Posterior vena cava (tissue), 2 donors: ENCODE measurements around the gene CABP2. TPM values are rescaled to one million over a fixed set of nuclear protein-coding genes. Genes with fewer than 3 reads are reported as not detected.
"Not testable (repeated sequence)": the region's sequence is repeated elsewhere in the genome, so short reads cannot be mapped to it uniquely, and the experiment has no call there.

ENCODE experiments used
- DNase-seq: peaks from one replicate; pipeline ENCODE4 v3.0.0-alpha.2; 2020; ENCODE audit warnings: low spot score
- intact Hi-C, 2 donors: fragments of 100-400 bp; cut with DNase I; formaldehyde crosslinking; loops; one replicate each; pipeline versions ENCODE4 v1.14.1 to v1.14.2; 2022 to 2023
- microRNA-seq, 2 donors: library from miRNA; unstranded; fragments of <30 nt; microRNA quantifications; one replicate each; pipeline ENCODE4 v1.2.0, GENCODE V29; 2020 to 2021; ENCODE audit warnings: borderline microRNAs expressed in 2 of 2
- total RNA-seq, 2 donors: library from RNA; stranded (reverse); fragmentation: NEBNext Ultra II Directional; extraction: Animal tissue kit (Norgen Biotek cat#: 25700); gene quantifications; one replicate each; pipeline ENCODE4 v1.2.1, GENCODE V29; 2021
- donor health status: DM: yes; HTN: yes; CAD: no.
- donor health status: DM: yes; HTN: yes; CAD: no.

The CABP2 gene
- total RNA-seq, 2 donors from 2014 or later: not detected

DNA sequence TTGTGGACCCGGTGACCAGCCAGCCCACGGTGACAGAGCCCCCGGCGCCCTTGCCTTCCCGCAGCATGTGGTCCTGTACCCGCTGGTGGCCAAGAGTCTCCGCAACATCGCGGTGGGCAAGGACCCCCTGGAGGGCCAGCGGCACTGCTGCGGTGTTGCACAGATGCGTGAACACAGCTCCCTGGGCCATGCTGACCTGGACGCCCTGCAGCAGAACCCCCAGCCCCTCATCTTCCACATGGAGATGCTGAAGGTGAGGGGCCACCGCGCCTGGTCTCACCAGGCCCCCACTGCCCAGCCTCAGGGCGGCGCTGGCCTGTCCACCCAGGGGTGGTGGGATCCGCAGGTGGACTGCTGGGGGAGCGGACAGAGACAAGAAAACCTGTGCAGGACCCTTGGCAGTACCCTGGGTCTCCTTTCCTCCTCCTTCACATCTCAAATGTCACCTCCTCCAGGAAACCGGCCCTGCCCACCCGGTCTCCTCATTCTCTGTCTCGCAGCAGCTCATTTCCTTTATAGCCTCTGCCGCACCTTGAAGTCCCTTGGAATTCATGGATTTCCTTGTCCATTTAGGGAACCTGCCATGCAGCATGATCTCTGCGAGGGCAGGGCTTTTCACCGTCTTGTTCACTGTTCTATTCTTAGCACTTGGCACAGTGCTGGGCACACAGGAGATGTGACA, 33.9 kb downstream of the CABP2 start:
- no peak for DNase-seq
- intact Hi-C loops: no loop called here

DNA sequence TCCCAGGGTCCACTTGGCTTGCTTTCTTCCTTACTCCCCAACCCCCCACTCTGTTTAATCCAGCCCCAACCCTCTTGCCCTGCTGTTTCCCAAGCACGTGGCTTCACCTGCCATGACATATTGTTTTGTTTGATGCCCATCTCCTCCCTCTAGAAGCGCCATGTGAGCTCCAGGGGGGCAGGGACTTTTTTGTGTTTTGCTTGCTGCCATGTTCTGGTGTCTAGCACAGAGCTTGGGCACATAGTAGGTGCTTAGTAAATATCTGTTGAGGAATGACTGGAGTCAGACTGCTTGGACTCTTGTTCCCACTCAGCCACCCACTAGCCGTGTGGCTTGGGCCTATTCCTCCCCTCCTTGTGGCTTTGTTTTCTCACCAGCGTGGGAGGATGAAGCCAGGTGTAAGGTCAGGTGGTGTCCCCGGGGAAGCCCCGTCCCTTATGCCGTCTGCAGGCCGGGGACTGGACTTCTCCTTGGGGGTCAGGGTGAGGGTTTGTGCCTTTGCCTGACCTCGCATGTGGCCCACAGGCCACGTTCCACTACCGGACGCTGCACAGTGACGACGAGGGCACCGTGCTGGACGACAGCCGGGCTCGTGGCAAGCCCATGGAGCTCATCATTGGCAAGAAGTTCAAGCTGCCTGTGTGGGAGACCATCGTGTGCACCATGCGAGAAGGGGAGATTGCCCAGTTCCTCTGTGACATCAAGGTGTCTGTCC, 36.6 kb downstream of the CABP2 start:
- intact Hi-C loops: no loop called here
- DNase-seq: no peak

DNA sequence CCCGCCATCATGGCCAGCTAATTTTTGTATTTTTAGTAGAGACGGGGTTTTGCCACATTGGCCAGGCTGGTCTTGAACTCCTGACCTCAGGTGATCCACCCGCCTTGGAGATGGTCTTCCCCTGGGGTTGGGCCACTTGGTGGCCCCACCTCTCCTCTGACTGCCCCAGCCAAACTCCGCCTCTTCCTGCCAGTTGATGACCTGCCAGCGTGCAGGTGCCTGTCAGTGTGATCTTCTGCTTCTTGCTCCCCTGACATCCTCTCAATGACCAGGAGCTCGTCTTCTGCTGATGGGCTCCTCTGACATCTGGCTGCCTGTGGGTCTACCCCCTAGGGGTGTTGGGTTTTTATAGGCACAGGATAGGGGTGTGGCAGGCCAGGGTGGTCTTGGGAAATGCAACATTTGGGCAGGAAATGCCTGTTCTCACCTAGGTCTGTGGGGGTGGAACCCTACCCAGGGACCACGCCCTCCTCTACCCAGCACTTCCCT, 37.3 kb downstream of the CABP2 start:
- intact Hi-C loops, DNase-seq: not testable (repeated sequence)

DNA sequence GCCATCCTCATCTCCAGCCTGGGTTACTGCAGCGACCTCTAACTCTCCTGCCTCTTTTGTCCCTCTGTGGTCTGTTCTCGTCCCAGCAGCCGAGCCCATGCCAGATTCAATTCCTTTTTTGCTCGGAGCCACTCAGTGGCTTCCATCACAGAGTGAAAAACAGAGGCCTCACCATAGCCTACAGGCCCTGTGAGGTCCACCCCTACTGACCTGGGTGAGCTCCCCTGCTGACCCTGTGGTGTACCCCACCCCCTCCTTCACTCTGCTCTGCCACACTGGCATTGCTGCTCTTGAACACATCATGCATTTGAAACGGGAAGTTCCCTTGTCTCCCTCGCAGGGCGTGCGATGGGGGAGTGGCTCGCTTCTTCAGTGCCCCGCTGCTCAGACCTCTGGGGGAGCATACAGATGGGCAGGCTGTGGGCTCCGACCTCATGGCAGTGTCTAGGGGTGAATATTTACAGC, 38.4 kb downstream of the CABP2 start:
- no peak for DNase-seq
- intact Hi-C loops: no loop called here

DNA sequence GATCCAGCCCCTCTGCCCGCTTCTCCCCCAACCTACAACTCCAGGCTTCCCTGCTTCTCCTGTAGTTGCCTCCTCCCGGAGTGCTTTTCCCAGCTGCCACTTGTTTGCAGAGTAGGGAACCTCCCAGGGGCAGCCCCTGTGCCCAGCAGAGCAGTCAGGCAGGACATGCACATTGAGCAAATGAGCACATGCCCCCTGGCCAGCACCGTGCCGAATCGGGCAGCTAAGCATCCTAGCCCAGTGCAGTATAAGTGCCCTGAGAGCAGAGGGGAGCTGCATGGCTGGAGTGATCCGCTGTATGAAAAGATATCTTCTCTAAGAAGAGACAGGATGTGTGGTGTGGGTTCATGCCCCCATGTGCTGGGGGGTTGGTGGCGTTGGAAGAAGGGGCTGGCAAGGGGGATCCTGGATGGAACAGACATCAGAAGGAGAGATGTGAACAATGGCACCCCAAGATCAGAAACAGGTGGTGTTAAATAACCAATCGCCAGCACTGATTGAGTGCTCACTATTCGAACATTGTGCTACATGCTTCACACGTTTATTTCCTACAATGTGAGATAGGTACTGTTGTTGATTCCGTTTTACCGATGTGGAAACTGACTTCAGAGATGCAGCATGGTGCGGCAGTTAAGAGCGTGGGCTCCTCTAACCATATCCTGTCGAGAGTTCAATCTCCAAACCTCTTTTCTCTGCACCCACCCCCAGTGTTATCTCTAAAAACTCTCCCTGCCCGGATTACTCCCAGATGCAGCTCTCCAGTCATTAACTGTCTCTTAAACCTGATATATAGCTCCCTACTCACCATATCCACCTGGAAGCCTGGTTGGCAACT, 39.2 kb downstream of the CABP2 start:
- DNase-seq: no peak
- intact Hi-C loops: no loop called here

DNA sequence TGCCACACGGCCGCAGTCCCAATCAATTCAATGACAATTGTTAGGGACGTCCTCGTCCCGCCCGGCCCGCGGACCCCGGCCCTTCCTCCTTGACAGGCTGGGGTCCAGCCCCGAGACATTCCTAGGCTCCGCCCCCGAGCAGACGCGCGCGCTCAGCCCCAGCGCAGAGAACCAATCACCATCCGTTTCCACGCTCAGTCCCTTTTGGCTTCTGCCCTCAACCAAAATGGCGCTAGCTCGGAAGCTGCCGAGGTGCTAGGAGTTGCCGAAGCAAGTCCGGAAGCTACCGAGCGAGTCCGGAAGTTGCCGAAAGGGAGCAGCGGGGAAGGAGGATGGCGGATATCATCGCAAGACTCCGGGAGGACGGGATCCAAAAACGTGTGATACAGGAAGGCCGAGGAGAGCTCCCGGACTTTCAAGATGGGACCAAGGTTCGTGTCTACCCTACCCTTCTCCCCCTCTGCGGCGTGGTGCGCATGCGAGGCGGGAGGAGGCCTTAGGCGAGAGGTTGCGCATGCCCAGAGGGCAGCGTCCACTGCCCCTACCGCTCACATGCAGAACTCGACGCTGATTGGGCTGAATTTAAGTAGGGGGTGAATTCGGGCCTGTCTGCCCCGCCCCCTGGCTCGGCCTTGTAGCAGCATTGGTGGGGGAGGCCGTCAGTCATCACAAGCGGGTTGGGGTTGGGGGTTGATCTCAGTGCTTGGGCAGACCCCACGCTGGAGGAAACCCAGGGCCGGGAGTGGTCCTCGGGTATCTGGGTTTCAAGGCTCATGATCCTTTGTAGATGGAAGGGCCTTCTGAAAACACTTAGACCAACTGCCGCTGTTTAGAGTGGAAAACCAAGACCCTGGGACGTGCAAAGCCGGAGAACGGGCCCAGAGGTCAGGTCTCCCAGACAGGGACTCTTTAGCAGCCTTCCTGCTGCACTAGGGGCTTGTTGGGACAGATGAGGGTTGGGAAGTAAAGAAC, 40.1 kb downstream of the CABP2 start, which contains the start of gene AIP:
Gene AIP (plus strand): TSS at position 200 of the 972 bp plus-strand sequence. CDS start 133 bp downstream, at position 333.
- intact Hi-C loops: no loop called here
- peak; percentile 99 for DNase-seq

DNA sequence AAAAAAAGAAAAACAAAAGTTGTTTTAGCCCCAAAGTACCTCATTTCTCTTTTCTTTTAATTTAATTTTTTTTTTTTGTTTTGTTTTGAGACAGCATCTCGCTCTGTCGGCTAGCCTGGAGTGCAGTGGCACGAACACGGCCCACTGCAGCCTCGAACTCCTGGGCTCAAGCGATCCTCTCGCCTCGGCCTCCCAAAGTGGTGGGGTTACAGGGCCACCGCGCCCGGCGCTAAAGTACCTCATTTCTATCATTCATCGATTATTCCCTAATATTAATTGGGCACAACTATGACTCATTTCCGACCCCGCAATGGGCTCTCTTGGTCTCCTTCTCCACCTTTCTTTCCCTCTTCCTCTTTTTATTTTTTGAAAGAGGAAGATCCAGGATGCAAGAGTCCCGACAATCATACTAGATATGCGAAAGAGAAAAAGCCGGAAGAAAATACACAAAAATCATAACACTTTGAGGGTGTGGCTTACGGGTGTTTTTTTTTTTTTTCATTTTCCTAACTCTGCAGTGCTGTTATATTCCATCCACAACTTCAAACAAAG, 40.9 kb downstream of the CABP2 start:
- intact Hi-C loops: no loop called here
- no peak for DNase-seq

DNA sequence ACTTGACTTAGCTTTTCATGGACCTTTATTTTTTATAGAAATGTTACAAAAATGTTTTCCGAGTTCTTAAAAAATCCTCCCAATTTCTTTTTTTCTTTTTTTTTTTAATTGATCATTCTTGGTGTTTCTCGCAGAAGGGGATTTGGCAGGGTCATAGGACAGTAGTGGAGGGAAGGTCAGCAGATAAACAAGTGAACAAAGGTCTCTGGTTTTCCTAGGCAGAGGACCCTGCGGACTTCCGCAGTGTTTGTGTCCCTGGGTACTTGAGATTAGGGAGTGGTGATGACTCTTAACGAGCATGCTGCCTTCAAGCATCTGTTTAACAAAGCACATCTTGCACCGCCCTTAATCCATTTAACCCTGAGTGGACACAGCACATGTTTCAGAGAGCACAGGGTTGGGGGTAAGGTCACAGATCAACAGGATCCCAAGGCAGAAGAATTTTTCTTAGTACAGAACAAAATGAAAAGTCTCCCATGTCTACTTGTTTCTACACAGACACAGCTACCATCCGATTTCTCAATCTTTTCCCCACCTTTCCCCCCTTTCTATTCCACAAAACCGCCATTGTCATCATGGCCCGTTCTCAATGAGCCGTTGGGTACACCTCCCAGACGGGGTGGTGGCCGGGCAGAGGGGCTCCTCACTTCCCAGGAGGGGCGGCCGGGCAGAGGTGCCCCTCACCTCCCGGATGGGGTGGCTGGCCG, 45.7 kb downstream of the CABP2 start:
- intact Hi-C loops, DNase-seq: not testable (repeated sequence)

DNA sequence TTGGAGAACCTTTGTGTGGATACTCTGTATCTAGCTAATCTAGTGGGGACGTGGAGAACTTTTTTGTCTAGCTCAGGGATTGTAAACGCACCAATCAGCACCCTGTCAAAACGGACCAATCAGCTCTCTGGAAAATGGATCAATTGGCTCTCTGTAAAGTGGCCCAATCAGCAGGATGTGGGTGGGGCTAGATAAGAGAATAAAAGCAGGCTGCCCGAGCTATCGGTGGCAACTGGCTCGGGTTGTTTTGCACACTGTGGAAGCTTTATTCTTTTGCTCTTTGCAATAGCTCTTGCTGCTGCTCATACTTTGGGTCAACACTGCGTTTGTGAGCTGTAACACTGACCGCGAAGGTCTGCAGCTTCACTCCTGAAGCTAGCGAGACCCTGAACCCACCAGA, 46.6 kb downstream of the CABP2 start:
- DNase-seq, intact Hi-C loops: not testable (repeated sequence)

DNA sequence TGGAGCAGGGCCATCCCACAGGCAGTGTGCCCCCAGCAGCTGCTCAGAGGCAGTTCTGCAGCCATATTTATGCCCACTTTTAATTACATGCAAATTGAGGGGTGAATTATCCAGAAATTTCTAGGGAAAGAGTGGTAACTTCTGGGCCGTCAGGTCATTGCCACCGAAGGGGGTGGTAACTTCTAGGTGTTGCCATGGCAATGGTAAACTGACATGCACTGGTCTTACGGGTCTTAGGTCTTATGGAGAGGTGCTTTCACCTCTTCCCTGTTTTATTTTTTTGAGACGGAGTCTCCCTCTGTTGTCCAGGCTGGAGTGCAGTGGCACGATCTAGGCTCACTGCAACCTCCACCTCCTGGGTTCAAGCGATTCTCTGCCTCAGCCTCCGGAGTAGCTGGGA, 50.4 kb downstream of the CABP2 start:
- no peak for DNase-seq
- intact Hi-C loops: no loop called here

DNA sequence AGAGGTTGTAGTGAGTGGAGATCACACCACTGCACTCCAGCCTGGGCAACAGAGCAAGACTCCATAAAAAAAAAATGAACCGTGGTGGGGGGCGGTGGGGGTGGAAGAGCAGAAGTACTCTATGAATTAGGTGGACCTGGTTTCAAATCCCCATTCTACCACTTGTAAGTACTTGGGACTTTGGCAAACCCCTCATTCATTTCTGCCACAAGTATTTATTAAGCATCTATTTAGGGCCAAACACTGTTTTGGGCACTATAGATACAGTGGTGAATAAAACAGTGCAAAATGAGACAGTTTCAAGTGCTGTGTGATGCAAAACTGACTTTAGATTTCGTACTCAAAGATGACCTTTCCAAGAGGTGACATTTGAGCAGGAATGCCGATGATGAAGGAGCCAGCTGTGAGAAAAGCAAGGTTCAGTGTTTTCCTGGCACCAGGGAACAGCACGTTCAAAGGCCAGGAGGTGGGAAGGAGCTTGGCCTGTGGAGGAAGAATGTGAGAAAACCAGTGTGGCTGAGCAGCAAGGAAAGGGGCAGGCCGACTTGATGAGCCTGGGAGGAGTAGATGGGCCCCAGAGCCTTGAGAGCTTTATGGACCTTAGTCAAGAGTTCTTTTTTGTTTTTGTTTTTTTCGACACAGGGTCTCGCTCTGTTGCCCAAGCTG, 52.8 kb downstream of the CABP2 start:
- no peak for DNase-seq
- intact Hi-C loops: no loop called here

DNA sequence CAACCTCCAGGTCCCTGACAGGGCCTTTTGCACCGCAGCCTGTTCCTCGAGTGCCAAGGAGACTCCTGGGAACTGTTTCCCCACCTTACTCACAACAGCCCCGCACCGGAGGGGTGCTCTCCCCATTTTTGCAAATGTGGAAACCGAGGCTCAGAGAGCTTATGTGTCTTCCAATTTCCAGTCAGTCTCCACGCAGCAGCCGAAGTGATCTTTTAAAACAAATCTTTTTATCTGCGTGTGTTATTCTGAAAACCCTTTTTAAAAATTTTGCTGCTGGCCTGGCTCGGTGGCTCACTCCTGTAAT, 53.8 kb downstream of the CABP2 start:
- intact Hi-C loops: no loop called here
- DNase-seq: no peak

Small RNA genes lying within 50 kb of the gene (microRNA-seq; reads per million reads assigned to microRNA genes)
- gene MIR6752: 0.26 to 0.32 reads per million in 2 donors

Other genes starting within 250 kb of the CABP2 start
- gene ANKRD13D, start 234.1 kb downstream of the CABP2 start, total RNA-seq: 10 to 100 TPM; 40.7 to 42.8 TPM
- 10 to 100 TPM; 23.5 to 26.2 TPM for gene SSH3, start 219.9 kb downstream of the CABP2 start, total RNA-seq
- gene POLD4, start 169.9 kb downstream of the CABP2 start, total RNA-seq: 10 to 100 TPM; 56.1 to 60.9 TPM
- gene CLCF1, start 149.8 kb downstream of the CABP2 start, total RNA-seq: 10 to 100 TPM; 10.0 to 15.2 TPM
- 10 to 100 TPM; 10.3 to 11.4 TPM for gene RAD9A, start 131.5 kb downstream of the CABP2 start, total RNA-seq
- 10 to 100 TPM; 62.1 to 70.6 TPM for gene PPP1CA, start 121.6 kb downstream of the CABP2 start, total RNA-seq
- 1 to 10 TPM; 2.9 to 3.4 TPM for gene TBC1D10C, start 119.4 kb downstream of the CABP2 start, total RNA-seq
- 1 to 10 TPM; 1.4 to 1.6 TPM for gene CARNS1, start 107.8 kb downstream of the CABP2 start, total RNA-seq
- gene RPS6KB2, start 95.0 kb downstream of the CABP2 start, total RNA-seq: 10 to 100 TPM; 28.9 TPM
- 1 to 10 TPM; 2.5 TPM for gene PTPRCAP, start 85.8 kb downstream of the CABP2 start, total RNA-seq
- 10 to 100 TPM; 62.6 to 79.7 TPM for gene CORO1B, start 80.0 kb downstream of the CABP2 start, total RNA-seq
- gene GPR152, start 70.7 kb downstream of the CABP2 start, total RNA-seq: not detected
- gene CABP4, start 68.1 kb downstream of the CABP2 start, total RNA-seq: 1 to 10 TPM; 1.2 to 2.2 TPM
- 10 to 100 TPM; 31.0 to 35.9 TPM for gene TMEM134, start 54.2 kb downstream of the CABP2 start, total RNA-seq
- gene AIP, start 40.4 kb downstream of the CABP2 start, total RNA-seq: 10 to 100 TPM; 44.4 to 50.5 TPM
- gene PITPNM1, start 18.1 kb downstream of the CABP2 start, total RNA-seq: 10 to 100 TPM; 31.5 to 42.7 TPM
- gene CDK2AP2, start 15.3 kb downstream of the CABP2 start, total RNA-seq: 10 to 100 TPM; 39.7 to 40.0 TPM
- gene GSTP1, start 60.4 kb upstream of the CABP2 start, total RNA-seq: 100 to 1,000 TPM; 338 to 370 TPM
- 100 to 1,000 TPM; 112 to 116 TPM for gene NDUFV1, start 83.5 kb upstream of the CABP2 start, total RNA-seq
- gene NUDT8, start 106.5 kb upstream of the CABP2 start, total RNA-seq: 1 to 10 TPM; 4.6 to 5.7 TPM
- not detected for gene TBX10, start 116.3 kb upstream of the CABP2 start, total RNA-seq
- gene ACY3, start 127.3 kb upstream of the CABP2 start, total RNA-seq: not detected
- gene ALDH3B2, start 151.2 kb upstream of the CABP2 start, total RNA-seq: not detected